Liver (tissue), 9 donors: ENCODE measurements around the gene WWOX. TPM values are rescaled to one million over a fixed set of nuclear protein-coding genes. Genes with fewer than 3 reads are reported as not detected.

Source experiments
- DNase-seq: peaks from one replicate; pipeline ENCODE4 v3.0.0-alpha.2; 2017; ENCODE audit warnings: low spot score
- H3K27ac ChIP-seq, 2 donors: one replicate each; pipeline ENCODE4 v1.7.0; 2013; ENCODE audit warnings: inconsistent platforms in 2 of 2, low read length in 2 of 2, control low read depth in 1 of 2, low read depth in 1 of 2, mild to moderate bottlenecking in 1 of 2
- H3K27me3 ChIP-seq, 4 donors: one replicate each; pipeline versions ENCODE4 v1.6.1 to v1.7.0; 2013; ENCODE audit warnings: low read length in 3 of 4, inconsistent platforms in 1 of 4, mild to moderate bottlenecking in 1 of 4, moderate library complexity in 1 of 4; ENCODE audit not compliant: control insufficient read depth in 4 of 4, insufficient read depth in 4 of 4
- H3K36me3 ChIP-seq, 4 donors: one replicate each; pipeline versions ENCODE4 v1.6.1 to v1.7.0; 2013; ENCODE audit warnings: low read length in 3 of 4, mild to moderate bottlenecking in 3 of 4, low read depth in 1 of 4, moderate library complexity in 1 of 4; ENCODE audit not compliant: control insufficient read depth in 4 of 4, insufficient read depth in 3 of 4
- H3K4me1 ChIP-seq, 4 donors: one replicate each; pipeline versions ENCODE4 v1.6.1 to v1.7.0; 2013; ENCODE audit warnings: low read length in 3 of 4, mild to moderate bottlenecking in 3 of 4, moderate library complexity in 1 of 4; ENCODE audit not compliant: control insufficient read depth in 4 of 4, insufficient read depth in 4 of 4
- H3K4me3 ChIP-seq, 3 donors: one replicate each; pipeline versions ENCODE4 v1.6.1 to v1.7.0; 2013; ENCODE audit warnings: low read length in 3 of 3, control low read depth in 1 of 3, low read depth in 1 of 3, mild to moderate bottlenecking in 1 of 3
- H3K9ac ChIP-seq, 2 donors: one replicate each; pipeline ENCODE4 v1.7.0; 2013; ENCODE audit warnings: low read length in 2 of 2, mild to moderate bottlenecking in 2 of 2, moderate library complexity in 2 of 2, control low read depth in 1 of 2, low read depth in 1 of 2
- H3K9me3 ChIP-seq, 4 donors: one replicate each; pipeline versions ENCODE4 v1.6.1 to v1.7.0; 2013; ENCODE audit warnings: low read length in 3 of 4; ENCODE audit not compliant: control insufficient read depth in 4 of 4
- EGR1 ChIP-seq, 2 donors: IDR thresholded peaks; 2 replicates each; pipeline ENCODE4 v1.6.1; 2016 to 2018; ENCODE audit warnings: antibody characterized with exemption in 2 of 2, low read depth in 2 of 2
- FOXA1 ChIP-seq: IDR thresholded peaks from 2 replicates; pipeline ENCODE4 v1.6.1; 2016; ENCODE audit warnings: antibody characterized with exemption
- FOXA2 ChIP-seq: IDR thresholded peaks from 2 replicates; pipeline ENCODE4 v1.6.1; 2016; ENCODE audit warnings: antibody characterized with exemption
- GABPA ChIP-seq, 2 donors: IDR thresholded peaks in 1 of 2; conservative IDR thresholded peaks in 1 of 2; 2 replicates each; pipeline ENCODE4 v1.6.1; 2016; ENCODE audit warnings: antibody characterized with exemption in 2 of 2, mild to moderate bottlenecking in 1 of 2, moderate library complexity in 1 of 2
- HNF4A ChIP-seq, 2 donors: conservative IDR thresholded peaks; 2 replicates each; pipeline ENCODE4 v1.6.1; 2016; ENCODE audit warnings: antibody characterized with exemption in 2 of 2, mild to moderate bottlenecking in 2 of 2
- JUND ChIP-seq, 2 donors: IDR thresholded peaks; 2 replicates each; pipeline ENCODE4 v1.6.1; 2016; ENCODE audit warnings: antibody characterized with exemption in 2 of 2
- NR2F2 ChIP-seq: IDR thresholded peaks from 2 replicates; pipeline ENCODE4 v1.6.1; 2016; ENCODE audit warnings: antibody characterized with exemption
- RAD21 ChIP-seq, 2 donors: IDR thresholded peaks; 2 replicates each; pipeline ENCODE4 v1.6.1; 2016; ENCODE audit warnings: antibody characterized with exemption in 2 of 2, mild to moderate bottlenecking in 2 of 2
- RXRA ChIP-seq, 2 donors: IDR thresholded peaks; 2 replicates each; pipeline ENCODE4 v1.6.1; 2017 to 2018; ENCODE audit warnings: antibody characterized with exemption in 2 of 2, mild to moderate bottlenecking in 1 of 2
- SP1 ChIP-seq: IDR thresholded peaks from 2 replicates; pipeline ENCODE4 v1.6.1; 2018; ENCODE audit warnings: antibody characterized with exemption, mild to moderate bottlenecking
- TAF1 ChIP-seq: conservative IDR thresholded peaks from 2 replicates; pipeline ENCODE4 v1.6.1; 2016; ENCODE audit warnings: antibody characterized with exemption, mild to moderate bottlenecking
- YY1 ChIP-seq: IDR thresholded peaks from 2 replicates; pipeline ENCODE4 v1.6.1; 2016; ENCODE audit warnings: antibody characterized with exemption, mild to moderate bottlenecking
- WGBS: extraction: QIAGEN DNeasy Blood & Tissue Kit; methylation state at CpG from one replicate; pipeline ENCODE4 v1.1.7; 2013; 5-methylcytosine and 5-hydroxymethylcytosine counted together
- polyA plus RNA-seq, 2 donors: library from polyadenylated mRNA; stranded (reverse) in 1 of 2; unstranded in 1 of 2; fragments of 200-250 nt in 1 of 2; fragments of >200 nt in 1 of 2; fragmentation: Nextera tagmentation in 1 of 2; extraction: Ambion mirVana in 1 of 2; gene quantifications; one replicate each; pipeline versions ENCODE4 v1.2.1 to v1.2.3, GENCODE V29; 2013 to 2015
- total RNA-seq, 2 donors: library from RNA; depleted of rRNA; stranded (reverse); fragments of >200 nt; gene quantifications; one replicate each; pipeline ENCODE4 v1.2.3, GENCODE V29; 2014
- TF ChIP-seq, protein P1 (sequence below): IDR thresholded peaks from 2 replicates; pipeline ENCODE4 v1.6.1; 2016; ENCODE audit warnings: antibody characterized with exemption, mild to moderate bottlenecking
- TF ChIP-seq, protein P2 (sequence below): IDR thresholded peaks from 2 replicates; pipeline ENCODE4 v1.6.1; 2016; ENCODE audit warnings: antibody characterized with exemption
- TF ChIP-seq, protein P3 (sequence below): IDR thresholded peaks from 2 replicates; pipeline ENCODE4 v1.6.1; 2016; ENCODE audit warnings: antibody characterized with exemption
- TF ChIP-seq, protein P4 (sequence below): fragments of 150-350 bp; IDR thresholded peaks from 2 replicates; pipeline ENCODE4 v1.5.1; 2017; ENCODE audit warnings: improper control_type of control experiment, low read depth, low read length; ENCODE audit not compliant: missing input control
- TF ChIP-seq, protein P5 (sequence below): IDR thresholded peaks from 2 replicates; pipeline ENCODE4 v1.6.1; 2016; ENCODE audit warnings: antibody characterized with exemption
- donor health status: healthy.
- donor health status: healthy.
- donor health status: healthy.
- donor health status: healthy.
- donor health status: healthy.

The WWOX gene
- total and polyA plus RNA-seq, 4 donors = 9.8 to 46.0 (median 15.3) TPM

DNA sequence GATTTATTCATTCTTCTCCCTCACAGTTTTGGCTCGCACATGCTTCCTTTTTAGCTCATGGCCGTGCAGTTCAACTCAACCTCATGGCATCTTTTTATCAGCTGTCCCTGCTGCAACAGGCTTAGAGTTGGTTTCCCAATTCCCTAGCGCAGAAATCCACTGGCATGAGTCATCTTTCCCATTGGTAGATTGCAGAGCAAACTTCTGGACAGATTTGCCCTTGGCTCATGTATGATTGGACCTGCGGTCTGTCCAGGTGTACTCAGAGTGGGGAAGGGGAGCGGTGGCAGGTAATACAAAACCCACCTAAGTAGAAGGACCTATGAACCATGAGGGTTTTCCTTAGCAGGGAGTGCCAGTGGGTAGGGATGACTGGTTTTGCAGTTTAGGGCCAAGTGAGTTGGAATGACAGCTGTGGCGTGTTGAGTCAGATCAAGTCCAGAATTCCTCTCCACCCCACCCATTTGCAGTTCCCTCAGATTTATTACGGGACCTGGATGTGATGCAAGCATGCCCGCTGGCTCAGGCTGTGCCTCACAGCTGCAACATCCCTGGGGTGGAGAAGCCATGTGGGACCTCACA, 584.7 kb downstream of the WWOX start:
- Histone ChIP-seq H3K9ac (no peak overlapping the region), H3K4me1 (no peaks in the 10 kb centered on the region), H3K4me3 (no peak overlapping the region), H3K27me3 (no peaks in the 10 kb centered on the region), H3K9me3 (no peaks in the 10 kb centered on the region), H3K36me3 (no peaks in the 10 kb centered on the region), H3K27ac (no peak overlapping the region)
- 87% methylated on average over 8 of the region's 8 CpGs for WGBS
- DNase-seq = no peak
- TF ChIP-seq, protein P1, sequence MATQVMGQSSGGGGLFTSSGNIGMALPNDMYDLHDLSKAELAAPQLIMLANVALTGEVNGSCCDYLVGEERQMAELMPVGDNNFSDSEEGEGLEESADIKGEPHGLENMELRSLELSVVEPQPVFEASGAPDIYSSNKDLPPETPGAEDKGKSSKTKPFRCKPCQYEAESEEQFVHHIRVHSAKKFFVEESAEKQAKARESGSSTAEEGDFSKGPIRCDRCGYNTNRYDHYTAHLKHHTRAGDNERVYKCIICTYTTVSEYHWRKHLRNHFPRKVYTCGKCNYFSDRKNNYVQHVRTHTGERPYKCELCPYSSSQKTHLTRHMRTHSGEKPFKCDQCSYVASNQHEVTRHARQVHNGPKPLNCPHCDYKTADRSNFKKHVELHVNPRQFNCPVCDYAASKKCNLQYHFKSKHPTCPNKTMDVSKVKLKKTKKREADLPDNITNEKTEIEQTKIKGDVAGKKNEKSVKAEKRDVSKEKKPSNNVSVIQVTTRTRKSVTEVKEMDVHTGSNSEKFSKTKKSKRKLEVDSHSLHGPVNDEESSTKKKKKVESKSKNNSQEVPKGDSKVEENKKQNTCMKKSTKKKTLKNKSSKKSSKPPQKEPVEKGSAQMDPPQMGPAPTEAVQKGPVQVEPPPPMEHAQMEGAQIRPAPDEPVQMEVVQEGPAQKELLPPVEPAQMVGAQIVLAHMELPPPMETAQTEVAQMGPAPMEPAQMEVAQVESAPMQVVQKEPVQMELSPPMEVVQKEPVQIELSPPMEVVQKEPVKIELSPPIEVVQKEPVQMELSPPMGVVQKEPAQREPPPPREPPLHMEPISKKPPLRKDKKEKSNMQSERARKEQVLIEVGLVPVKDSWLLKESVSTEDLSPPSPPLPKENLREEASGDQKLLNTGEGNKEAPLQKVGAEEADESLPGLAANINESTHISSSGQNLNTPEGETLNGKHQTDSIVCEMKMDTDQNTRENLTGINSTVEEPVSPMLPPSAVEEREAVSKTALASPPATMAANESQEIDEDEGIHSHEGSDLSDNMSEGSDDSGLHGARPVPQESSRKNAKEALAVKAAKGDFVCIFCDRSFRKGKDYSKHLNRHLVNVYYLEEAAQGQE = no peak
- peak; percentile 66 to 89 for TF ChIP-seq JUND (IDR thresholded peaks at IDR 0.05)
- TF ChIP-seq, protein P2, sequence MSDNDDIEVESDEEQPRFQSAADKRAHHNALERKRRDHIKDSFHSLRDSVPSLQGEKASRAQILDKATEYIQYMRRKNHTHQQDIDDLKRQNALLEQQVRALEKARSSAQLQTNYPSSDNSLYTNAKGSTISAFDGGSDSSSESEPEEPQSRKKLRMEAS = peak; percentile 58
- TF ChIP-seq, protein P3, sequence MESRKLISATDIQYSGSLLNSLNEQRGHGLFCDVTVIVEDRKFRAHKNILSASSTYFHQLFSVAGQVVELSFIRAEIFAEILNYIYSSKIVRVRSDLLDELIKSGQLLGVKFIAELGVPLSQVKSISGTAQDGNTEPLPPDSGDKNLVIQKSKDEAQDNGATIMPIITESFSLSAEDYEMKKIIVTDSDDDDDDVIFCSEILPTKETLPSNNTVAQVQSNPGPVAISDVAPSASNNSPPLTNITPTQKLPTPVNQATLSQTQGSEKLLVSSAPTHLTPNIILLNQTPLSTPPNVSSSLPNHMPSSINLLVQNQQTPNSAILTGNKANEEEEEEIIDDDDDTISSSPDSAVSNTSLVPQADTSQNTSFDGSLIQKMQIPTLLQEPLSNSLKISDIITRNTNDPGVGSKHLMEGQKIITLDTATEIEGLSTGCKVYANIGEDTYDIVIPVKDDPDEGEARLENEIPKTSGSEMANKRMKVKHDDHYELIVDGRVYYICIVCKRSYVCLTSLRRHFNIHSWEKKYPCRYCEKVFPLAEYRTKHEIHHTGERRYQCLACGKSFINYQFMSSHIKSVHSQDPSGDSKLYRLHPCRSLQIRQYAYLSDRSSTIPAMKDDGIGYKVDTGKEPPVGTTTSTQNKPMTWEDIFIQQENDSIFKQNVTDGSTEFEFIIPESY = no peak
- TF ChIP-seq, protein P4, sequence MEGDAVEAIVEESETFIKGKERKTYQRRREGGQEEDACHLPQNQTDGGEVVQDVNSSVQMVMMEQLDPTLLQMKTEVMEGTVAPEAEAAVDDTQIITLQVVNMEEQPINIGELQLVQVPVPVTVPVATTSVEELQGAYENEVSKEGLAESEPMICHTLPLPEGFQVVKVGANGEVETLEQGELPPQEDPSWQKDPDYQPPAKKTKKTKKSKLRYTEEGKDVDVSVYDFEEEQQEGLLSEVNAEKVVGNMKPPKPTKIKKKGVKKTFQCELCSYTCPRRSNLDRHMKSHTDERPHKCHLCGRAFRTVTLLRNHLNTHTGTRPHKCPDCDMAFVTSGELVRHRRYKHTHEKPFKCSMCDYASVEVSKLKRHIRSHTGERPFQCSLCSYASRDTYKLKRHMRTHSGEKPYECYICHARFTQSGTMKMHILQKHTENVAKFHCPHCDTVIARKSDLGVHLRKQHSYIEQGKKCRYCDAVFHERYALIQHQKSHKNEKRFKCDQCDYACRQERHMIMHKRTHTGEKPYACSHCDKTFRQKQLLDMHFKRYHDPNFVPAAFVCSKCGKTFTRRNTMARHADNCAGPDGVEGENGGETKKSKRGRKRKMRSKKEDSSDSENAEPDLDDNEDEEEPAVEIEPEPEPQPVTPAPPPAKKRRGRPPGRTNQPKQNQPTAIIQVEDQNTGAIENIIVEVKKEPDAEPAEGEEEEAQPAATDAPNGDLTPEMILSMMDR = no peak
- no peak for TF ChIP-seq GABPA (IDR thresholded peaks at IDR 0.05 in 1 of 2, conservative IDR thresholded peaks at IDR 0.05 in 1 of 2)
- TF ChIP-seq FOXA2 = no peak
- TF ChIP-seq EGR1 (IDR thresholded peaks at IDR 0.05; ENCODE audit: low read depth in 2 of 2) = no peak

DNA sequence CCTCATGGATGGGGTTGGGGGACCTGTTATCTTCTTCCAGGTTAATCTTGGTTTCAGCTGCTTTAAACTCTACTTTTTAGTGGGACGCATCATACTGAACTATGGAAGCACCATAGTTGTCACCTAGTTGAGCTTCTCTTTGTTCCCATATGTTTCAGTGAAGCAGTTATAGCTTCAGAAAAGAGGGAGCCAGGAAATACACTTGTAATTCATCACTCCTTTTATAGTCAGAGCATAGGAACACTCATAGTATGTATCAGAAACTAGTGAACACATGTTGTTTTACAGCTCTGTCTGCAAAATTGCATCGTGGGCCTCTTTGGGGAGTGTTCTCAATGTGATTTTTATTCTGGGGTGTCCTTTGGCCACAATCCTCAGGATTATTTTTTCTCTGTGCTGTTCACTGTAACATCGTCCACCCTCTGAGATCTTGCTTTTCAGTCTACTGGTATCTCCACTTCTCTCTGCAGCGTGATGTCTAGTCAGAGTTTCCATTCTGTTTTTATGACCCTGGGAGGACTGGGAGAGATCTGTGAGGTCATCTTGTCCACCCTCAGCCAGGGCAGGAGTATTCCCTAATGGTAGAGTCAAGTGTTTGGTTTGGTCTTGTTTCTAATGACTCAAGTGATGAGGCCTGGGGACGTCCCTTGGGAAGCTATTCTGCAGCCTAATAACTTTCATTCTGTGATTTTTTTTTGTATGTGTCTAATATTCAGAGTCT, 585.4 kb downstream of the WWOX start:
- TF ChIP-seq GABPA (IDR thresholded peaks at IDR 0.05 in 1 of 2, conservative IDR thresholded peaks at IDR 0.05 in 1 of 2) (no peak), NR2F2 (no peak), RXRA (IDR thresholded peaks at IDR 0.05) (no peak), HNF4A (conservative IDR thresholded peaks at IDR 0.05) (no peak), TAF1 (no peak), JUND (IDR thresholded peaks at IDR 0.05) (no peak), SP1 (no peak), FOXA2 (no peak), FOXA1 (no peak), EGR1 (IDR thresholded peaks at IDR 0.05; ENCODE audit: low read depth in 2 of 2) (no peak), RAD21 (IDR thresholded peaks at IDR 0.05) (no peak), YY1 (no peak)
- TF ChIP-seq, protein P3 = no peak
- TF ChIP-seq, protein P2 = no peak
- TF ChIP-seq, protein P5, sequence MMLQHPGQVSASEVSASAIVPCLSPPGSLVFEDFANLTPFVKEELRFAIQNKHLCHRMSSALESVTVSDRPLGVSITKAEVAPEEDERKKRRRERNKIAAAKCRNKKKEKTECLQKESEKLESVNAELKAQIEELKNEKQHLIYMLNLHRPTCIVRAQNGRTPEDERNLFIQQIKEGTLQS = no peak
- TF ChIP-seq, protein P4 = no peak
- H3K9ac ChIP-seq = no peak overlapping the region
- H3K27ac ChIP-seq = no peak overlapping the region
- no peak overlapping the region for H3K4me3 ChIP-seq
- no peaks in the 10 kb centered on the region for H3K4me1 ChIP-seq
- no peaks in the 10 kb centered on the region for H3K9me3 ChIP-seq
- 90% methylated on average over 5 of the region's 5 CpGs for WGBS
- no peaks in the 10 kb centered on the region for H3K36me3 ChIP-seq
- no peaks in the 10 kb centered on the region for H3K27me3 ChIP-seq
- no peak for DNase-seq
